K562 (cell line): ENCODE measurements around the gene NUFIP1. TPM values are rescaled to one million over a fixed set of nuclear protein-coding genes. Genes with fewer than 3 reads are reported as not detected.

Source experiments
- ATAC-seq: fragments of 200-7000 bp; cut with Tn5 transposase; 3 replicates; pipeline ENCODE4 v1.9.1; 2020; ENCODE audit warnings: moderate library complexity
- BruUV-seq: library from RNA; stranded (reverse); fragments of 400-500 nt; replicated peaks from 2 replicates; lab custom pipeline; 2021; lab: Mats Ljungman, UMichigan
- CTCF ChIA-PET: fragments of 300-600 bp; formaldehyde crosslinking; extraction: SDS; loops from one replicate; lab custom pipeline; 2021; ENCODE audit warnings: low intra/inter-chr PET ratio; lab: Yijun Ruan, JAX
- POLR2A ChIA-PET: fragments of 300-600, 350-650 bp; sonication (Branson Sonifier 250); formaldehyde crosslinking; extraction: SDS; loops from one replicate; lab custom pipeline; 2021; ENCODE audit warnings: antibody characterized with exemption, inconsistent platforms; lab: Yijun Ruan, JAX
- DNase-seq, 4 experiments: peaks; one replicate each; pipeline versions ENCODE4 v3.0.0 to v3.0.0-alpha.2; 2011 to 2018; ENCODE audit warnings: low spot score in 3 of 4, mixed read lengths in 3 of 4; ENCODE audit errors: extremely low read depth in 1 of 4
- FAIRE-seq: peaks from 2 replicates; lab custom pipeline; 2011; peaks lifted over from hg19 to GRCh38; lab: Jason Lieb, UNC
- H2AFZ ChIP-seq: 2 replicates; pipeline ENCODE4 v1.6.0; 2011; ENCODE audit warnings: low read depth, low read length, control low read depth, inconsistent platforms
- H3K27ac ChIP-seq: fragments of 200-600 bp; 3 replicates; pipeline ENCODE4 v1.8.0; 2011; ENCODE audit warnings: low read depth, mild to moderate bottlenecking, control low read depth, inconsistent platforms, low read length, moderate library complexity, mixed read lengths; ENCODE audit errors: extremely low read depth
- H3K27me3 ChIP-seq, 2 experiments: fragments of 300-600 bp in 1 of 2; 2 replicates in 1 of 2; 3 replicates in 1 of 2; pipeline versions ENCODE4 v1.6.0 to v1.8.0; 2011; ENCODE audit warnings: inconsistent platforms in 2 of 2, low read length in 2 of 2, mild to moderate bottlenecking in 1 of 2, mixed read lengths in 1 of 2, moderate library complexity in 1 of 2; ENCODE audit not compliant: control insufficient read depth in 2 of 2, insufficient read depth in 2 of 2
- H3K36me3 ChIP-seq: fragments of 300-600 bp; 3 replicates; pipeline ENCODE4 v1.8.0; 2011; ENCODE audit warnings: mild to moderate bottlenecking, low read length, inconsistent platforms; ENCODE audit not compliant: control insufficient read depth, insufficient read depth
- H3K4me1 ChIP-seq, 2 experiments: fragments of 200-600 bp in 1 of 2; replicated peaks in 1 of 2; 2 replicates in 1 of 2; 3 replicates in 1 of 2; pipeline versions ENCODE4 v1.5.1 to v1.8.0; 2011; ENCODE audit warnings: inconsistent platforms in 2 of 2, low read length in 2 of 2, mild to moderate bottlenecking in 1 of 2, mixed read lengths in 1 of 2, moderate library complexity in 1 of 2; ENCODE audit not compliant: control insufficient read depth in 2 of 2, insufficient read depth in 2 of 2
- H3K4me2 ChIP-seq: 2 replicates; pipeline ENCODE4 v1.6.1; 2011; ENCODE audit warnings: low read length, control low read depth, inconsistent platforms, mixed read lengths; ENCODE audit not compliant: insufficient read depth
- H3K4me3 ChIP-seq: fragments of 200-600 bp; sonication (generic), shearing (Covaris generic); 2 replicates; pipeline ENCODE4 v1.5.1; 2016; ENCODE audit warnings: control low read depth, inconsistent platforms
- H3K79me2 ChIP-seq: fragments of 200-600 bp; 3 replicates; pipeline ENCODE4 v1.8.0; 2011; ENCODE audit warnings: low read length, inconsistent platforms; ENCODE audit not compliant: control insufficient read depth, insufficient read depth
- H3K9ac ChIP-seq, 2 experiments: 2 replicates each; pipeline versions ENCODE4 v1.6.0 to v1.6.1; 2011; ENCODE audit warnings: low read depth in 2 of 2, low read length in 2 of 2, control low read depth in 1 of 2, inconsistent platforms in 1 of 2, mild to moderate bottlenecking in 1 of 2, mixed read lengths in 1 of 2; ENCODE audit not compliant: insufficient read depth in 1 of 2
- H3K9me1 ChIP-seq: one replicate; pipeline ENCODE4 v1.6.0; 2011; ENCODE audit warnings: inconsistent platforms, mild to moderate bottlenecking, low read length, moderate library complexity; ENCODE audit not compliant: control insufficient read depth, insufficient read depth
- H3K9me3 ChIP-seq: replicated peaks from 2 replicates; pipeline ENCODE4 v1.5.1; 2011; ENCODE audit warnings: low read depth, low read length, inconsistent platforms; ENCODE audit not compliant: control insufficient read depth, insufficient read depth
- H4K20me1 ChIP-seq: replicated peaks from 2 replicates; pipeline ENCODE4 v1.6.1; 2011; ENCODE audit warnings: low read length, inconsistent platforms, mixed read lengths; ENCODE audit not compliant: control insufficient read depth, insufficient read depth
- CBFB ChIP-seq: sonication (generic); formaldehyde crosslinking; IDR thresholded peaks from 2 replicates; pipeline ENCODE4 v1.4.0; 2020; ENCODE audit warnings: mild to moderate bottlenecking, missing genetic modification reagents
- COPS2 ChIP-seq: fragments of 450-650 bp; conservative IDR thresholded peaks from 2 replicates; pipeline ENCODE4 v1.6.1; 2016; ENCODE audit warnings: mild to moderate bottlenecking, moderate library complexity
- FOXJ3 ChIP-seq: sonication (generic); formaldehyde crosslinking; IDR thresholded peaks from 2 replicates; pipeline ENCODE4 v1.4.0; 2020; ENCODE audit warnings: mild to moderate bottlenecking, missing genetic modification reagents
- HNRNPUL1 ChIP-seq: fragments of 200-400 bp; formaldehyde crosslinking; IDR thresholded peaks from 2 replicates; pipeline ENCODE4 v1.6.1; 2017; ENCODE audit warnings: low read length
- MXI1 ChIP-seq: IDR thresholded peaks from 2 replicates; pipeline ENCODE4 v1.6.1; 2011; ENCODE audit warnings: low read depth, mild to moderate bottlenecking, improper control_type of control experiment, low read length
- NFXL1 ChIP-seq: fragments of 450-650 bp; formaldehyde crosslinking; IDR thresholded peaks from 2 replicates; pipeline ENCODE4 v1.4.0; 2021; ENCODE audit warnings: mild to moderate bottlenecking
- SAFB2 ChIP-seq: fragments of 200-400 bp; formaldehyde crosslinking; IDR thresholded peaks from 2 replicates; pipeline ENCODE4 v1.6.1; 2018; ENCODE audit warnings: borderline replicate concordance, low read length, low read depth, moderate library complexity; ENCODE audit not compliant: severe bottlenecking
- ZC3H11A ChIP-seq: IDR thresholded peaks from 2 replicates; pipeline ENCODE4 v1.6.1; 2012; ENCODE audit warnings: low read depth, low read length, improper control_type of control experiment
- ZNF224 ChIP-seq: sonication (generic); formaldehyde crosslinking; IDR thresholded peaks from 2 replicates; pipeline ENCODE4 v1.8.0; 2022; ENCODE audit warnings: mild to moderate bottlenecking, missing genetic modification reagents
- WGBS: fragments of 100-300 bp; shearing (Covaris generic); methylation state at CpG from one replicate; pipeline ENCODE4 v1.1.6; 2016; ENCODE audit warnings: low coverage, mixed read lengths; ENCODE audit not compliant: insufficient coverage; ENCODE audit errors: missing lambda C conversion rate; 5-methylcytosine and 5-hydroxymethylcytosine counted together
- in situ Hi-C: fragments of 300-500 bp; cut with MboI; formaldehyde crosslinking; loops from 4 replicates; pipeline ENCODE4 v1.15.0; 2018; ENCODE audit warnings: inconsistent platforms, mixed read lengths
- intact Hi-C: fragments of 100-400 bp; cut with micrococcal nuclease; formaldehyde crosslinking; loops from 2 replicates; pipeline ENCODE4 v1.14.2; 2022
- polyA plus RNA-seq, 8 experiments: library from polyadenylated mRNA; depleted of rRNA in 4 of 8; stranded (reverse) in 5 of 8; unstranded in 3 of 8; fragments of >200 nt; fragmentation: Nextera tagmentation in 2 of 8; fragmentation: Illumina TruSeq in 1 of 8; extraction: Ambion mirVana in 2 of 8; extraction: Trizol in 1 of 8; gene quantifications; 2 replicates each; pipeline versions ENCODE4 v1.2.1 to v1.2.3, GENCODE V29; 2011 to 2014; ENCODE audit warnings: inconsistent platforms in 1 of 8, missing spikeins in 1 of 8
- total RNA-seq, 7 experiments: library from RNA; depleted of rRNA in 6 of 7; stranded (reverse); fragments of >200 nt in 6 of 7; fragmentation: Illumina TruSeq in 2 of 7; extraction: Trizol in 2 of 7; gene quantifications; 2 replicates each; pipeline versions ENCODE4 v1.2.1 to v1.2.3, GENCODE V29; 2011 to 2021; ENCODE audit warnings: low replicate concordance in 1 of 7
- TF ChIP-seq, protein P1 (sequence below): fragments of 250-450 bp; sonication (Bioruptor Pico); IDR thresholded peaks from 2 replicates; pipeline ENCODE4 v1.5.0; 2021; ENCODE audit warnings: mild to moderate bottlenecking, moderate library complexity
- TF ChIP-seq, protein P2 (sequence below): sonication (generic); formaldehyde crosslinking; IDR thresholded peaks from 2 replicates; pipeline ENCODE4 v1.8.0; 2022; ENCODE audit warnings: mild to moderate bottlenecking, missing genetic modification reagents, borderline replicate concordance
- TF ChIP-seq, protein P3 (sequence below): sonication (generic); formaldehyde crosslinking; IDR thresholded peaks from 2 replicates; pipeline ENCODE4 v1.8.1; 2023; ENCODE audit warnings: missing genetic modification reagents, mild to moderate bottlenecking, borderline replicate concordance

The NUFIP1 gene
- total and polyA plus RNA-seq, 9 of the 15 experiments (the other 6 are each of a cell fraction or from before 2014, with no cell fraction given): 2.6 to 9.7 (median 4.1) TPM

DNA sequence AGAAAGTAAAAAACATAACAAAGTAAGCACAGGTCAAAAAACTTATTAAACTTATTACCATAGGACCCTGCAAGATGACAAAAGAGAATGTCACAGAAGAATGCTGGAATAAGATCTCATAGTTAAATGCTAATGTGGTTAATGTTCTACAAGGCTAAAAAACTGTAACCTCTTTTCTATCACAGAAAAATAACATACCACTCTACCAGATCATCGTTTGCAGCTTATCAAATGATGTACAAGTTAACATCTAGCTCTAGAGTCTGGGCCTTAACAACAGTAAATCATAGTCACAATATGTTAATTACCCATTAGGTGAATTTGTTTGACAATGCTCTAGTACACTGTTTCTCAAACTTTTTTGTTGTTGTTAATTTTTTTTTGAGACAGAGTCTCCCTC, 53.0 kb downstream of the NUFIP1 start:
- Histone ChIP-seq H3K9ac (no peak overlapping the region), H3K27me3 (no peaks in the 10 kb centered on the region), H3K9me1 (no peaks in the 10 kb centered on the region), H4K20me1 (no peaks in the 10 kb centered on the region), H3K79me2 (no peaks in the 10 kb centered on the region), H3K27ac (no peak overlapping the region), H3K4me2 (no peak overlapping the region), H3K36me3 (peaks cover 3% of the 10 kb centered on the region; the same call in 1 of the 3 replicates), H3K4me1 (no peaks in the 10 kb centered on the region), H3K4me3 (no peak overlapping the region), H3K9me3 (no peaks in the 10 kb centered on the region), H2AFZ (no peak overlapping the region)
- FAIRE-seq (no peak), ATAC-seq (no peak), DNase-seq (no peak)
- in situ Hi-C loops: no loop called here
- CTCF ChIA-PET: no interaction called here
- POLR2A ChIA-PET: interaction anchor here (2.3 kb wide), 1 partner anchor 8 kb away, joined by 7 read pairs; no protein-coding TSS in a partner anchor
- no TSS peak for BruUV-seq
- intact Hi-C loops: no loop called here
- WGBS: 0% methylated on average over 1 of the region's 1 CpG
- no peak for TF ChIP-seq COPS2
- TF ChIP-seq, protein P1, sequence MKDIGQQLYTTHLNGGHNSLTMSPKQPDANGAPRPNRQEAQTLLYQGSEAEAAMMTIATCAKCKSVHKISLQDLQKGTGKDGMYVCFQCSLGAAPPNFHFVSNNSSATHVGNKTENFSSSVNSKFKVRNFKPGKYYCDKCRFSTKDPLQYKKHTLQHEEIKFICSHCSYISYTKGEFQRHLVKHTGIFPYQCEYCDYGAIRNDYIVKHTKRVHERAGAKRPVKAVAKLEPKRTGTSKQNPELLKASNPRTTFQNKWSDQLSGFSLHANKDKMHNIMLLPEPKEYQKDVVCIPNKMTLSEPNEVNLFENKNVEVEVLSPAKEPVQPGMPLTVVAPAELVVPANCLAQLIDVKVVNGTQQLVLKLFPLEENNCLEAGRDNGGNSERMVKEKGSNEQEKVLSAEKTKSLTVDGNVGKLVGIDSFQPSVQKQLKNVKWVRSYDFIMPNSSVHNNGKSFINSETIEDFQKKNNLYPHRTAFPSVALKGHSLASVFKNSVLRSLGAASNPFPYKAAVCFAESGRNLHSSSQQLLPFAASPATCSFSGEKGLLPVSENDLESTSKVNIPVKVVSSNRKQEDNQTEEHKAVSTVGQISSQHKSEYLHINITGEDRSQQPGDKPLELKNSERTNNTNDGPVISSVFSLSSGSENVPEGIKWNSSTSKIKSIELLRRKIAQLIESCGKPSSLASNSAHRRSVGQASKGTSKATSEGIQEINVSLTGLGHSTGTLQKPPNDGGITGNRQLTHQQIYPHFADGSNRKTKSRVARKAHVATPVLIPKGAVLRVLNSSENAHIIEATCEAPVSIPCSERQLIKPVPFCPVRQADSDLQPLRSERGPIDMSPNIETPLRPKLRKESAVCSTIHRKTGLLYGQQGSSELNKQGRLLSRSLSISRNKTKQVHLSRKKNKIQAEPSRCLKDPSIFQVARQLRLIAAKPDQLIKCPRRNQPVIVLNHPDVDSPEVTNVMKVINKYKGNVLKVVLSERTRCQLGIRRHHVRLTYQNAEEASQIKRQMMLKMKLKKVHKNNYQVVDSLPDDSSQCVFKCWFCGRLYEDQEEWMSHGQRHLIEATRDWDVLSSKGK (CRISPR knock-in tag): no peak
- TF ChIP-seq MXI1: no peak
- TF ChIP-seq FOXJ3 (CRISPR knock-in tag): no peak
- no peak for TF ChIP-seq ZNF224 (CRISPR knock-in tag)
- no peak for TF ChIP-seq HNRNPUL1
- TF ChIP-seq, protein P2, sequence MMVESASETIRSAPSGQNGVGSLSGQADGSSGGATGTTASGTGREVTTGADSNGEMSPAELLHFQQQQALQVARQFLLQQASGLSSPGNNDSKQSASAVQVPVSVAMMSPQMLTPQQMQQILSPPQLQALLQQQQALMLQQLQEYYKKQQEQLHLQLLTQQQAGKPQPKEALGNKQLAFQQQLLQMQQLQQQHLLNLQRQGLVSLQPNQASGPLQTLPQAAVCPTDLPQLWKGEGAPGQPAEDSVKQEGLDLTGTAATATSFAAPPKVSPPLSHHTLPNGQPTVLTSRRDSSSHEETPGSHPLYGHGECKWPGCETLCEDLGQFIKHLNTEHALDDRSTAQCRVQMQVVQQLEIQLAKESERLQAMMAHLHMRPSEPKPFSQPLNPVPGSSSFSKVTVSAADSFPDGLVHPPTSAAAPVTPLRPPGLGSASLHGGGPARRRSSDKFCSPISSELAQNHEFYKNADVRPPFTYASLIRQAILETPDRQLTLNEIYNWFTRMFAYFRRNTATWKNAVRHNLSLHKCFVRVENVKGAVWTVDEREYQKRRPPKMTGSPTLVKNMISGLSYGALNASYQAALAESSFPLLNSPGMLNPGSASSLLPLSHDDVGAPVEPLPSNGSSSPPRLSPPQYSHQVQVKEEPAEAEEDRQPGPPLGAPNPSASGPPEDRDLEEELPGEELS (CRISPR knock-in tag): no peak
- no peak for TF ChIP-seq CBFB (CRISPR knock-in tag)
- TF ChIP-seq NFXL1: no peak
- no peak for TF ChIP-seq SAFB2
- TF ChIP-seq, protein P3, sequence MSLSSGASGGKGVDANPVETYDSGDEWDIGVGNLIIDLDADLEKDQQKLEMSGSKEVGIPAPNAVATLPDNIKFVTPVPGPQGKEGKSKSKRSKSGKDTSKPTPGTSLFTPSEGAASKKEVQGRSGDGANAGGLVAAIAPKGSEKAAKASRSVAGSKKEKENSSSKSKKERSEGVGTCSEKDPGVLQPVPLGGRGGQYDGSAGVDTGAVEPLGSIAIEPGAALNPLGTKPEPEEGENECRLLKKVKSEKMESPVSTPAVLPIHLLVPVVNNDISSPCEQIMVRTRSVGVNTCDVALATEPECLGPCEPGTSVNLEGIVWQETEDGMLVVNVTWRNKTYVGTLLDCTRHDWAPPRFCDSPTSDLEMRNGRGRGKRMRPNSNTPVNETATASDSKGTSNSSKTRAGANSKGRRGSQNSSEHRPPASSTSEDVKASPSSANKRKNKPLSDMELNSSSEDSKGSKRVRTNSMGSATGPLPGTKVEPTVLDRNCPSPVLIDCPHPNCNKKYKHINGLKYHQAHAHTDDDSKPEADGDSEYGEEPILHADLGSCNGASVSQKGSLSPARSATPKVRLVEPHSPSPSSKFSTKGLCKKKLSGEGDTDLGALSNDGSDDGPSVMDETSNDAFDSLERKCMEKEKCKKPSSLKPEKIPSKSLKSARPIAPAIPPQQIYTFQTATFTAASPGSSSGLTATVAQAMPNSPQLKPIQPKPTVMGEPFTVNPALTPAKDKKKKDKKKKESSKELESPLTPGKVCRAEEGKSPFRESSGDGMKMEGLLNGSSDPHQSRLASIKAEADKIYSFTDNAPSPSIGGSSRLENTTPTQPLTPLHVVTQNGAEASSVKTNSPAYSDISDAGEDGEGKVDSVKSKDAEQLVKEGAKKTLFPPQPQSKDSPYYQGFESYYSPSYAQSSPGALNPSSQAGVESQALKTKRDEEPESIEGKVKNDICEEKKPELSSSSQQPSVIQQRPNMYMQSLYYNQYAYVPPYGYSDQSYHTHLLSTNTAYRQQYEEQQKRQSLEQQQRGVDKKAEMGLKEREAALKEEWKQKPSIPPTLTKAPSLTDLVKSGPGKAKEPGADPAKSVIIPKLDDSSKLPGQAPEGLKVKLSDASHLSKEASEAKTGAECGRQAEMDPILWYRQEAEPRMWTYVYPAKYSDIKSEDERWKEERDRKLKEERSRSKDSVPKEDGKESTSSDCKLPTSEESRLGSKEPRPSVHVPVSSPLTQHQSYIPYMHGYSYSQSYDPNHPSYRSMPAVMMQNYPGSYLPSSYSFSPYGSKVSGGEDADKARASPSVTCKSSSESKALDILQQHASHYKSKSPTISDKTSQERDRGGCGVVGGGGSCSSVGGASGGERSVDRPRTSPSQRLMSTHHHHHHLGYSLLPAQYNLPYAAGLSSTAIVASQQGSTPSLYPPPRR (CRISPR knock-in tag): no peak
- TF ChIP-seq ZC3H11A: no peak
